Fibroblast of lung (primary cell): ENCODE results near the gene CREG1. TPM values are rescaled to one million over a fixed set of nuclear protein-coding genes. Genes with fewer than 3 reads are reported as not detected.
"Not testable (repeated sequence)": the region's sequence is repeated elsewhere in the genome, so short reads cannot be mapped to it uniquely, and the experiment has no call there.

Experiments used
- DNase-seq, 2 donors: peaks; one replicate each; pipeline versions ENCODE4 v3.0.0 to v3.0.0-alpha.2; 2010; ENCODE audit warnings: low read depth in 2 of 2
- H2AFZ ChIP-seq: 2 replicates; pipeline ENCODE4 v1.5.1; 2012; ENCODE audit warnings: low read length, control low read depth, inconsistent platforms
- H3K27ac ChIP-seq: 2 replicates; pipeline ENCODE4 v1.5.1; 2011; ENCODE audit warnings: low read length, control low read depth; ENCODE audit not compliant: insufficient read depth
- H3K27me3 ChIP-seq: 2 replicates; pipeline ENCODE4 v1.5.1; 2011; ENCODE audit warnings: mild to moderate bottlenecking, low read length; ENCODE audit not compliant: control insufficient read depth, insufficient read depth
- H3K36me3 ChIP-seq: 2 replicates; pipeline ENCODE4 v1.5.1; 2011; ENCODE audit warnings: low read length; ENCODE audit not compliant: control insufficient read depth, insufficient read depth
- H3K4me1 ChIP-seq: 2 replicates; pipeline ENCODE4 v1.5.1; 2011; ENCODE audit warnings: low read length; ENCODE audit not compliant: control insufficient read depth, insufficient read depth; ENCODE audit errors: extremely low read depth
- H3K4me2 ChIP-seq: 2 replicates; pipeline ENCODE4 v1.5.1; 2011; ENCODE audit warnings: low read length, control low read depth; ENCODE audit not compliant: insufficient read depth; ENCODE audit errors: extremely low read depth
- H3K4me3 ChIP-seq, 4 experiments: fragments of 200-600 bp in 1 of 4; sonication (generic) in 1 of 4; replicated peaks in 1 of 4; 2 replicates each; pipeline ENCODE4 v1.5.1; 2011 to 2016; ENCODE audit warnings: low read length in 4 of 4, low read depth in 3 of 4, mild to moderate bottlenecking in 3 of 4, control low read depth in 2 of 4, inconsistent platforms in 1 of 4, mixed read lengths in 1 of 4; ENCODE audit not compliant: insufficient read depth in 1 of 4; ENCODE audit errors: control extremely low read depth in 1 of 4
- H3K79me2 ChIP-seq: 2 replicates; pipeline ENCODE4 v1.5.1; 2012; ENCODE audit warnings: mild to moderate bottlenecking, low read length, inconsistent platforms; ENCODE audit not compliant: control insufficient read depth, insufficient read depth
- H3K9ac ChIP-seq: 2 replicates; pipeline ENCODE4 v1.5.1; 2011; ENCODE audit warnings: mild to moderate bottlenecking, low read length, control low read depth; ENCODE audit not compliant: insufficient read depth
- H3K9me3 ChIP-seq: 2 replicates; pipeline ENCODE4 v1.5.1; 2012; ENCODE audit warnings: low read depth, low read length; ENCODE audit not compliant: control insufficient read depth, insufficient read depth
- H4K20me1 ChIP-seq: 2 replicates; pipeline ENCODE4 v1.5.1; 2011; ENCODE audit warnings: low read length; ENCODE audit not compliant: control insufficient read depth, insufficient read depth; ENCODE audit errors: extremely low read depth
- CTCF ChIP-seq, 2 donors: IDR thresholded peaks in 1 of 2; conservative IDR thresholded peaks in 1 of 2; 1 replicate in 1 of 2; 2 replicates in 1 of 2; pipeline ENCODE4 v1.5.1; 2011 to 2012; ENCODE audit warnings: low read length in 2 of 2, control low read depth in 1 of 2, inconsistent platforms in 1 of 2, low read depth in 1 of 2, mild to moderate bottlenecking in 1 of 2
- EZH2 ChIP-seq: IDR thresholded peaks from 2 replicates; pipeline ENCODE4 v1.5.1; 2012; ENCODE audit warnings: low read length, control low read depth, mild to moderate bottlenecking; ENCODE audit errors: missing control alignments
- polyA plus RNA-seq, 2 donors: library from polyadenylated mRNA; depleted of rRNA in 1 of 2; stranded (reverse) in 1 of 2; unstranded in 1 of 2; fragments of >200 nt; gene quantifications; 2 replicates each; pipeline ENCODE4 v1.2.1, GENCODE V29; 2011 to 2012; ENCODE audit warnings: missing spikeins in 1 of 2
- total RNA-seq: library from RNA; depleted of rRNA; stranded (reverse); fragments of >200 nt; gene quantifications from 2 replicates; pipeline ENCODE4 v1.2.1, GENCODE V29; 2014

Gene CREG1
- total and polyA plus RNA-seq, 2 donors (not counting 1 experiment from before 2014, with no cell fraction given), result 58.5 to 75.5 TPM

- H3K27me3 ChIP-seq, result no peaks in the 10 kb centered on the region
- no peaks in the 10 kb centered on the region for H3K4me1 ChIP-seq
- no peak overlapping the region for H3K9ac ChIP-seq
- H3K79me2 ChIP-seq, result no peaks in the 10 kb centered on the region
- H3K27ac ChIP-seq, result no peak overlapping the region
- no peak for TF ChIP-seq CTCF (conservative IDR thresholded peaks at IDR 0.05 in 1 of 2, IDR thresholded peaks at IDR 0.05 in 1 of 2; ENCODE audit: low read depth in 1 of 2, low read length in 2 of 2)
- TF ChIP-seq EZH2, result no peak
- no peak overlapping the region for H3K4me2 ChIP-seq
- H3K4me3 ChIP-seq, result no peak overlapping the region
- H3K9me3 ChIP-seq, result no peaks in the 10 kb centered on the region
- no peaks in the 10 kb centered on the region for H4K20me1 ChIP-seq
- DNase-seq, result no peak
- H2AFZ ChIP-seq, result no peak overlapping the region
- no peaks in the 10 kb centered on the region for H3K36me3 ChIP-seq
These were observed 8.2 kb upstream of the CREG1 start for GRCh38 chr1:167561753-167562152.

- no peak overlapping the region for H3K4me2 ChIP-seq
- no peaks in the 10 kb centered on the region for H3K4me1 ChIP-seq
- no peaks in the 10 kb centered on the region for H3K27me3 ChIP-seq
- no peak overlapping the region for H3K27ac ChIP-seq
- H4K20me1 ChIP-seq, result no peaks in the 10 kb centered on the region
- peak; percentile 51 to 78 for DNase-seq
- H3K9me3 ChIP-seq, result no peaks in the 10 kb centered on the region
- H3K79me2 ChIP-seq, result no peaks in the 10 kb centered on the region
- peak; percentile 87 to 94 for TF ChIP-seq CTCF (conservative IDR thresholded peaks at IDR 0.05 in 1 of 2, IDR thresholded peaks at IDR 0.05 in 1 of 2; ENCODE audit: low read depth in 1 of 2, low read length in 2 of 2)
- TF ChIP-seq EZH2, result no peak
- no peaks in the 10 kb centered on the region for H3K36me3 ChIP-seq
- no peak overlapping the region for H2AFZ ChIP-seq
- no peak overlapping the region for H3K4me3 ChIP-seq
- no peak overlapping the region for H3K9ac ChIP-seq
These were observed 2.6 kb upstream of the CREG1 start for GRCh38 chr1:167555971-167556714.

- not testable (repeated sequence) for H3K27ac ChIP-seq, H3K4me3 ChIP-seq, H2AFZ ChIP-seq, DNase-seq, H3K79me2 ChIP-seq, H3K27me3 ChIP-seq, H3K9ac ChIP-seq, H3K4me1 ChIP-seq, H3K4me2 ChIP-seq, H4K20me1 ChIP-seq, H3K9me3 ChIP-seq, H3K36me3 ChIP-seq
These were observed 1.5 kb upstream of the CREG1 start for GRCh38 chr1:167555072-167555471.
